NCI-H2227 treated with DMSO at 0.1 percent for 48 hours (cell line): ENCODE results near the gene BTNL3.
"Not testable (repeated sequence)": the region's sequence is repeated elsewhere in the genome, so short reads cannot be mapped to it uniquely, and the experiment has no call there.

Experiments used
- DNase-seq: peaks from one replicate; lab custom pipeline; 2025; lab: John Stamatoyannopoulos, UW

Gene BTNL3

DNA sequence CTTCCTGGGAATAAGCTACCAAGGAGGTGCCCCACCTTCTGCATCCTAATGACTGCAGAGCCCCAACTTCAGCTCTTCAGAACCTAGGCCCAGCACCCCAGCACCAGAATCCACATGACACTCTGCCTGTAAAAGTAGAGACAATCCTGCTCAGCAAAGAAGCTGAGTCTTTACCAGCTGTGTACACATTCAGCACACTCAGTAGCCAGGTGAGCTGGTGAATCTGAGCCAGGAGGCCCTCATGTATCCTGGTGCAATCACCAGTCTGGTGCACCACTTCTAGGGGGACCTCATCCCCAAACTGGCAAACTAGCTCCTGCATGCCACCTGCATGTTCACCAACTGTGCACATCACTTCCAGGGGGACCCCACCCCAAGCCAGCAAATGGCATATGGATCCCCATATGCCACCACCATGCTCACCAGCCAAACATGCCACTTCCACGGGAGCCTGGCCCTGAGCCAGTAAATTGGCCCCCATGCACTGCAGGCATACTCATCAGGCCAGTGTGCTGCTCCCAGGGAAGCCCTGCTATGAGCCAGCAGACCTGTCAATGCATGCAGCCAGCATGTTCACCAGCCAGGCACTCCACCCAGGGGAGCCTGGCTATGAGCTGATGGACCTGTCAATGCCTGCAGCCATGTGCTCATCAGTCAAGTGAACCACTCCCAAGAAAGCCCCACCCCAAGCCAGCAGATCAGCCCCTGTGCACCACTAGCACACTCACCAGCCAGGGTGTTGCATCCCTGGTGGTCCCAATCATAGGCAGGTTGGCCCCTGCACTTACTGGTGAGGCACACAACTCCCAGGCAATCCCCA, 35.8 kb downstream of the BTNL3 start:
- DNase-seq = no peak

- DNase-seq = no peak
Measured at GRCh38 chr5:181027452-181028031, 38.9 kb downstream of the BTNL3 start.

- no peak for DNase-seq
Measured at GRCh38 chr5:181028032-181028819, 39.6 kb downstream of the BTNL3 start.

GRCh38 chr5:181031716-181032115, 43.1 kb downstream of the BTNL3 start:
- DNase-seq = no peak

GRCh38 chr5:181035991-181036815, 47.6 kb downstream of the BTNL3 start:
- DNase-seq = no peak

GRCh38 chr5:181036816-181037364, 48.2 kb downstream of the BTNL3 start:
- no peak for DNase-seq

DNA sequence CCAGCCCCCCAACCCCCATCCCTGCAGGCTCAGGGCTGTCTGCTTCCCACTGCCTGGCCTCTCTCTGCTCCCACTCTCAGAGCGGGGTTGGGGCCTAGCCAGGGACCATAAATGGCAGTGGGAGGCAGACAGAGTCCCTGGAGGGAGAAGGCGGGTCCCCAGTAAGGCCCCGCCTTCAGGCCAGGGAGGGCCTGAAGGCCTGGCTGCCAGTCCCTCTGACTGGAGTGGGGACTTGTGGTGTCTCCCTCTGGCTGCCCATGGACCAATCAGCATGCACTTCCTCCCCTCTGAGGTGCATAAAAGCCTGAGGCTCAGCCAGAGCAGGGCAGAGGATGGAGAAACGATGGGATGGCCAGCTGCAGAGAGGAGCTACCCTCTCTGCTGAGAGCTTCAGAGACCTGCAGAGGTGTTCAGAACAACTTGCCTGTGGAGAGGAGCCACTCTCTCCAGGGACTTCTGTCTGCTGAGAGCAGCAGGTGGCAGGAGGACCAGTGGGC, 48.8 kb downstream of the BTNL3 start:
- no peak for DNase-seq

DNA sequence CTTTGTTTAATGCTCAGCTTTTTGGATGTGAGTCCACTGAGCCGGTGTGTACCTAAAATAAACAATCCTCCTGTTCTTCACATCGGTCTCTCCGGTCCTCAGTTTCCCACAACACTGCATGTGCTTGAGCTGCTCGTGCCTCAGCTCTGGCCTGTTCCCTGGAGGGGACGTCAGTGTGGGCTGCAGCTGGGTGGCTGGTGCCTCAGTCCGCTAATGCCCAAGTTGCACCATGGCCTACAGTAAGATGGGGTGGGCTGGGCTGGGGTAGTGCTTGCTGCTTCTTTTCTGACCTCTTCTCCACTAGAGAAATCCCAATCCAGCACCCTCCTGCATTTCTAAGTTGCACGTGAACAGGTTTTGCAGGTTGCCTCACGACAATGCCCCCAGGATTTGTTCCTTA, 50.8 kb downstream of the BTNL3 start:
- no peak for DNase-seq

DNA sequence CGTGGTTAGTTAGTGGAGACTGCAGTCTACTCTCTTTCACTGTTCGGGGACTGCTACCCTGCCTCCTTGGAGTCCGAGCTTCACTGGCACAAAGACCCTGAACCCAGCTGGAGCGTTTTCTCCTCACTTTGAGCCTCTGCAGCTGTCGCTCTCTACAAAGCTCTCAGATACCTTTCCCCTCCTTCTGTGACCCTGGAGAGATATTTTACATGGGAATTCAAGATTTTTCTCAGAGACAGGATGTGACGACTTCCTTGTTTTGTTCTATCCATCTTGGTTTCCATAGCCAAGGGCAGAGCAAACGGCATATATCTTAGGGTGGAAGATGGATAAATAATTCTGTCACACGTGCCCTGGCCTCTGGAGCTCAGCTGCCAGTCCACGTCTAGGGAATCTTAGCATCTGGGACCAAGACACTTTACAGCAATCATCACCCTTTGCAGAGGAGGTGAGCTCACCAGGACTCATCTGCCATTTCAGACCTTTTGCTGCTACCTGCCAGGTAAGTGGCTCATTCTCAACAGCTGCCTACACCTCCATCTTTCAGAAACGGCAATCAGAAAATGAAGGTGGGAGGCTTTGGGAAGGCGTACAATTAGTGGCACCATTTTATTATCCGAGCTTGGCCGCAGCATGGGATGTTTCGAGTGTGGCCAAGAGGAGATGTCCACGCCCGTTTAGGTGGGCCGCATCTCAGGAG, 51.4 kb downstream of the BTNL3 start, which contains the start of gene BTNL9:
Gene BTNL9 (plus strand): TSS at position 336 of the 700 bp plus-strand sequence. CDS start 5,224 bp downstream, outside the sequence.
- DNase-seq = no peak

GRCh38 chr5:181040631-181040945, 51.9 kb downstream of the BTNL3 start:
- no peak for DNase-seq

DNA sequence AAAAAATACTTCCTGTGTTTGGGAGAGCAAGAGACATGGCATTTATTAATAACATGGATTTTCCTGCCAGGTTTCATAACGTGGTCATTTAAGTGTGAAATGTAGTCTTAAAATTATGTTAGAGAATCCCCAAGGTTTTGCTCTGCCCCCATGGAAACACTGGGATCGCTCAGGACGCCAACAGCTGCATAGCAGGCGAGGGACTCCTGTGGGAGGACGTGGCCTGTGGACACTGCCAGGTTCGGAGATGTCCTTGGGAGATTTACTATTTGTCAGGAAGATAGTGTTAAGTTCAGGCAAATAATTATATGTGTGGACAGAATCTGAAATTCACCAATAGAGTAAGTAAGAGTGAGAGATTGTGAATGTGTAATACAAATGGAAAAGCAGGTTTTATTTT, 52.4 kb downstream of the BTNL3 start:
- no peak for DNase-seq

- DNase-seq = no peak
Measured at GRCh38 chr5:181042036-181042713, 53.5 kb downstream of the BTNL3 start.

GRCh38 chr5:181042722-181043121, 54.1 kb downstream of the BTNL3 start:
- DNase-seq = no peak

DNA sequence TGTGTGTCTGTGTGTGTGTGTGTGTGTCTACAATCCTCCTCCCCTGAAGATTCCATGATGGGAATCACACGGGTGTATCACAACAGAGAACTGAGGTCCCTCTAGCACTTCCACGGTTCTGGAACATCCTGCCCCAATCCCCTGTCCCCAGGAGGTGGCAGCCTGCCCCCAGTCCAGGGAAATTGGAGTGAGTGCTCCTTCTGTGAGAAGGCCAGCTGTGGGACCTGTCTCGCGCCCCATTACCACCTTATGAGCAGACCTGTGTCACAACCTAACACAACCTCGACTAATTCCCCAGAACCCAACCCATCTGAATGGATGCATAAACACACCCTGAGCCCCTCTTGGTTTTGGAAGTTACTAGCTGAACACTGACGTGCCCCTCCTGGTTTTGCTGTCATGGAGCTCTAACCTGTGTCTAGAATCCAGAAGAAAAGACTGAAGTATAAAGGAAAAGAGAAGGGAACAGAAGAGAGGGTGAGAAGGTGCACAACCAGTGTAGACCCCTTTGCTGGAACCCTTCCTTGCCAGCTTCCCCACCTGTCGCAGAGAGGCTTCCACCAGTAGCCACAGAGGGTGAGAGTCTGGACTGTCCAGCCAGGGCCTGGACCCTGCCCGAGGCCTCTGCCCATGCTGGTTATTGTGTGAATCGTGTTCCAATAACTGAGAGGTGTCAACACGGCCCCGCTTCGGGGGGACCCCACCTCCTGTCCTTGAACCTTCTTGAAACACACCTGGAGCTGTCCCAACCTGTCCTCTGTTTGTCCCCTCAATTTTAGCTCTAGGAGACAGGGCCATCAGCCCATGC, 54.8 kb downstream of the BTNL3 start:
- DNase-seq = no peak

GRCh38 chr5:181044093-181044599, 55.5 kb downstream of the BTNL3 start:
- no peak for DNase-seq

DNA sequence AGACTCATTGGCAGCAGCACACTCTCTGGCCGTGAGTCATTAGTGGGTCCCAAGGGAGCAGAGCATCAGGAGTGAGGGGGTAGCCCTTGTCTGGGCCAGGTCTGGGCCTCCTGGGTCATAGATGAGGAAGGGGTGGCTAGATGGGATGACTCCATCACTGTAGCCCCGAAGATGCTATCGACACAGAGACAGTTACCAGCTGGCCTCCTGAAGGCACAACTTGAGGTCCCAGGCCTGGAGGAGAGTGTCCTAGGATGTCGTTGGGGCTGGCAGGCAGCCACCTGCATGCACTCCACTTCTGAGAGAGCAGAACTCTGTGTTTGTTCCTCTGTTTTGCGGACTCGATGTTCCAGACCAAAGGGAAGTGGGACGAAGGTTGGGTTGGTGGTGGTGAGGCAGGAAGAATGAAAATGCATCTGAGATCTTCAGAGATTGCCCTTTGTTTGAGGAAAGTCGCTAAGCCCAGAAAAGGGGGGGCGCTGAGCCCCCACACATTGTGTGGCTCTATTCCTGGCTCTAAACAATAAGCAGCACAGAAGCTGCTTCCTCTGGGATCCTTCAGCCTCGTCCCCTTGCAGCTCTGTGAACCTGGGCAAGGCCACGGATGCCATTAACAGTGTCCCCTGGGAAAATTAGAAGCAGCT, 56.1 kb downstream of the BTNL3 start:
- no peak for DNase-seq

- DNase-seq = no peak
Measured at GRCh38 chr5:181045316-181045715, 56.7 kb downstream of the BTNL3 start.

- not testable (repeated sequence) for DNase-seq
Measured at GRCh38 chr5:181045857-181046256, 57.2 kb downstream of the BTNL3 start.

DNA sequence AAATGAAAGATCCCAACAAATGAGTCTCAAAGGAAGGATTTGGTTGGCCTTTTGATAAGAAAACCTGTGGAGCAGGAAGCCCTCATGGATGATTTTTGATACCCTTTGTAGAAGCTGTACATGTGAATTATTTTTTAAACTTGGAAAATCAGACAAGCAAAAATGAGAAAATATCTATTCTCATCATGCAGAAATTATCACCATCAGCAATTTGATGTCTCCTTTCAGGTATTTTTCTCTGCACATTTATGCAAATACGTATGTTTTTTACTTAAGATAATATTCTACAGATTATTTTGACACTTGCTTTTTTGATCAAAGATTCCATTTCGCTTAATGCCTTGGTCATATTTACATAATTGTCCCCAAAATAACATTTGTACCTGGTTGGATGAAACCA, 58.6 kb downstream of the BTNL3 start:
- no peak for DNase-seq
